Osteocyte (in vitro differentiated cells): ENCODE data around the gene POP5. TPM values are rescaled to one million over a fixed set of nuclear protein-coding genes. Genes with fewer than 3 reads are reported as not detected.
A peak's percentile ranks its signal among the peaks of the same experiment; 100 is the strongest.

ENCODE experiments used
- DNase-seq: peaks from one replicate; pipeline ENCODE4 v3.0.0; 2021; ENCODE audit warnings: mixed read lengths; ENCODE audit not compliant: unreplicated experiment; ENCODE audit errors: extremely low spot score
- H3K27ac Mint-ChIP-seq: one replicate; pipeline ENCODE4 v1.8.0; 2021; ENCODE audit warnings: mild to moderate bottlenecking, mixed read lengths; ENCODE audit not compliant: unreplicated experiment
- H3K27me3 Mint-ChIP-seq: one replicate; pipeline ENCODE4 v1.8.0; 2021; ENCODE audit warnings: mixed read lengths; ENCODE audit not compliant: unreplicated experiment
- H3K36me3 Mint-ChIP-seq: one replicate; pipeline ENCODE4 v1.8.0; 2021; ENCODE audit warnings: mixed read lengths; ENCODE audit not compliant: unreplicated experiment
- H3K4me1 Mint-ChIP-seq: one replicate; pipeline ENCODE4 v1.8.0; 2021; ENCODE audit warnings: mixed read lengths; ENCODE audit not compliant: unreplicated experiment
- H3K4me3 Mint-ChIP-seq: one replicate; pipeline ENCODE4 v1.8.0; 2021; ENCODE audit warnings: mild to moderate bottlenecking, moderate library complexity, mixed read lengths; ENCODE audit not compliant: unreplicated experiment
- H3K9me3 Mint-ChIP-seq: one replicate; pipeline ENCODE4 v1.8.0; 2021; ENCODE audit warnings: mixed read lengths; ENCODE audit not compliant: unreplicated experiment
- total RNA-seq: library from RNA; stranded (reverse); gene quantifications from 2 replicates; pipeline ENCODE4 v1.2.1, GENCODE V29; 2021
- TF ChIP-seq, protein P1 (sequence below): fragments of 200-600 bp; sonication (generic); IDR thresholded peaks from 2 replicates; pipeline ENCODE4 v1.5.0; 2021; ENCODE audit warnings: antibody characterized with exemption, mild to moderate bottlenecking, moderate library complexity

The POP5 gene
- total RNA-seq, 1 donor from 2014 or later = 36.9 TPM

DNA sequence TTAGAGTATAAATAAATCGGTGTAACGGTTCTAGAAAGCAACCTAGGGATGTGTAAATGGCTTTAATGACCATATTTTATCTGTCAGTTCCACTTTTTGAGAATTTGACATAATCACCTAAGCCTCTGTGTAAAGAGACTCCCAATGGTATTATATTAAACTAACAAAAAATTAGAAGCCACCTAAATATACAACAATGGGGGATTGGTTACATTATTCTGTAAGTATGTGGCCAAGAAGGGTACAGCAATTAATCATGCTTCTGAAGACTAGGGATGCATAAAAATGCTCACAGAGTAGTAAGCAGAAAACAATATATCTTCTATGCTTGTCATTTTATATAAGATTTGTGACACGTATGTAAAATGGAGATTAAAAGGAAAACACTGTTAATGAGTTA lies 36.5 kb downstream of the POP5 start:
- no peak overlapping the region for H3K4me3 Mint-ChIP-seq
- H3K27ac Mint-ChIP-seq = no peak overlapping the region
- no peak for DNase-seq
- H3K36me3 Mint-ChIP-seq = peaks cover 9% of the 10 kb centered on the region
- H3K9me3 Mint-ChIP-seq = no peaks in the 10 kb centered on the region
- H3K4me1 Mint-ChIP-seq = no peaks in the 10 kb centered on the region
- no peaks in the 10 kb centered on the region for H3K27me3 Mint-ChIP-seq
- TF ChIP-seq, protein P1, sequence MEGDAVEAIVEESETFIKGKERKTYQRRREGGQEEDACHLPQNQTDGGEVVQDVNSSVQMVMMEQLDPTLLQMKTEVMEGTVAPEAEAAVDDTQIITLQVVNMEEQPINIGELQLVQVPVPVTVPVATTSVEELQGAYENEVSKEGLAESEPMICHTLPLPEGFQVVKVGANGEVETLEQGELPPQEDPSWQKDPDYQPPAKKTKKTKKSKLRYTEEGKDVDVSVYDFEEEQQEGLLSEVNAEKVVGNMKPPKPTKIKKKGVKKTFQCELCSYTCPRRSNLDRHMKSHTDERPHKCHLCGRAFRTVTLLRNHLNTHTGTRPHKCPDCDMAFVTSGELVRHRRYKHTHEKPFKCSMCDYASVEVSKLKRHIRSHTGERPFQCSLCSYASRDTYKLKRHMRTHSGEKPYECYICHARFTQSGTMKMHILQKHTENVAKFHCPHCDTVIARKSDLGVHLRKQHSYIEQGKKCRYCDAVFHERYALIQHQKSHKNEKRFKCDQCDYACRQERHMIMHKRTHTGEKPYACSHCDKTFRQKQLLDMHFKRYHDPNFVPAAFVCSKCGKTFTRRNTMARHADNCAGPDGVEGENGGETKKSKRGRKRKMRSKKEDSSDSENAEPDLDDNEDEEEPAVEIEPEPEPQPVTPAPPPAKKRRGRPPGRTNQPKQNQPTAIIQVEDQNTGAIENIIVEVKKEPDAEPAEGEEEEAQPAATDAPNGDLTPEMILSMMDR = no peak

DNA sequence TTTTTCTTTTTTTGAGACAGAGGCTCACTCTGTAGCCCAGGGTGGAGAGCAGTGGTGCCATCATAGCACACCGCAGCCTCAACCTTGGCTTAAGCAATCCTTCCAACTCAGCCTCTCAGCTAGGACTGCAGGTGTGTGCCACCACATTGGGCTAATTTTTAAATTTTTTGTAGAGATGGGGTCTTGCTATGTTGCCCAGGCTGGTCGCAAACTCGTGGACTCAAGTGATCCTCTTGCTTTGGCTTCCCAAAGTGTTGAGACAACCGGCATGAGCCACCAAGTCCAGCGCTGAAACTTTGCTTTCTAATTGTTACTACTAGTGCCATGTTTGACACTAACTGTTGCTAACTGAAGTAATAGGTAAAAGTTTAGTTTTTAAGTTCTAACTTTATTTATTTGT lies 39.0 kb downstream of the POP5 start:
- Mint-ChIP-seq H3K4me1 (peaks cover 19% of the 10 kb centered on the region), H3K9me3 (no peaks in the 10 kb centered on the region), H3K27ac (no peak overlapping the region), H3K27me3 (no peaks in the 10 kb centered on the region), H3K36me3 (peaks cover 12% of the 10 kb centered on the region), H3K4me3 (no peak overlapping the region)
- no peak for DNase-seq
- TF ChIP-seq, protein P1 = no peak

- H3K4me1 Mint-ChIP-seq = peaks cover 36% of the 10 kb centered on the region
- no peak for DNase-seq
- H3K27ac Mint-ChIP-seq = no peak overlapping the region
- TF ChIP-seq, protein P1 = no peak
- H3K9me3 Mint-ChIP-seq = no peaks in the 10 kb centered on the region
- no peaks in the 10 kb centered on the region for H3K27me3 Mint-ChIP-seq
- no peak overlapping the region for H3K4me3 Mint-ChIP-seq
- H3K36me3 Mint-ChIP-seq = peaks cover 7% of the 10 kb centered on the region
Observed at GRCh38 chr12:120540445-120540844, 40.8 kb downstream of the POP5 start.

- Mint-ChIP-seq H3K4me3 (no peak overlapping the region), H3K27me3 (no peaks in the 10 kb centered on the region), H3K36me3 (peaks cover 7% of the 10 kb centered on the region), H3K4me1 (peaks cover 40% of the 10 kb centered on the region), H3K9me3 (no peaks in the 10 kb centered on the region), H3K27ac (no peak overlapping the region)
- TF ChIP-seq, protein P1 = no peak
- DNase-seq = no peak
Observed at GRCh38 chr12:120539303-120539702, 41.9 kb downstream of the POP5 start.

DNA sequence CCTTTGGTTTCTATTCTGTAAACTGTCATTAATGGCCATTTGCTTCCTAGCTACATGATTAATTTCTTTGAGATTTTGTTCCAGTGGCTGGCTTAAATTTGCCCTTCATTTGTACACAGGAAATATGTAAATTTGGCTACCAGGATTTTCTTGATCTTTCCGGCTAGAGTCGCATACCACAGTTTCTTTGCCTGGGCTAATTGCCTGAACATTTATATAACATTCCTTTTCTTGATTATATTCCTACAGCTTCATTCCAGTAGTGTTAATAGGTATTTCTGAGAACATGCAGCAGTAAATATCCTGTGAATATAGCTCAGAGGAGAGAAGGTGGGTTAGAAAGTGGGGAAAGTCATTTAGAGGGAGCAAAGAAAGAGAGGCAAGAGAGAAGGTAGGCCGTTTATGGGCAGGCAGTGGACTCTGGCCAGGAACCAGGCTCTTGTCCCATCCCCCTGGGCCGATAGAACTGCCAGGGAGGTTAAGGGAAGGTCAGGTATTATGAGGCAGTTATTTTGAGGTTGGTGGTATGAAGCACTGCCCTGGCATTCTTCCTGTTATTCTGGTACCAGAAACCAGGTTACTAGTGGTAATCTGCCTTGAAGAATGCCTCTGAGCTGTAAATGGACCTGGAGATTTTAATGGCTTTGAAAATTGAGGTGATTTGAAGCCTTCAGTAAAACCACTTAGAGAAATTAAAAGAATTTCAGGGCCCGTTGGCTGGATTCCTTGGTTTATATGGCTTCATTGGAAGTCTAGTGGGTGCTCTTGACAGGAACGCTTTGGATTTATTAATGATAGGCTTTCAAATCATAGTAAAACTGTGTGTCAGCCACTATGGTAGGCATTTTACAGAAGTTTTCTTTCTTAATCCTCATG lies 42.7 kb downstream of the POP5 start:
- Mint-ChIP-seq H3K36me3 (peaks cover 7% of the 10 kb centered on the region), H3K4me3 (no peak overlapping the region), H3K4me1 (peaks cover 41% of the 10 kb centered on the region), H3K27me3 (no peaks in the 10 kb centered on the region), H3K27ac (peak overlapping the region; percentile 53), H3K9me3 (no peaks in the 10 kb centered on the region)
- TF ChIP-seq, protein P1 = no peak
- no peak for DNase-seq
